Adipocyte (in vitro differentiated cells): ENCODE results near the gene WBP4.
"Not testable (repeated sequence)": the region's sequence is repeated elsewhere in the genome, so short reads cannot be mapped to it uniquely, and the experiment has no call there.

Source experiments
- DNase-seq: peaks from one replicate; pipeline ENCODE4 v3.0.0-alpha.2; 2015; ENCODE audit warnings: low read depth
- H3K27me3 ChIP-seq: replicated peaks from 2 replicates; pipeline ENCODE4 v1.7.0; 2013; ENCODE audit warnings: mild to moderate bottlenecking, low read length, moderate library complexity; ENCODE audit not compliant: control insufficient read depth, insufficient read depth
- H3K36me3 ChIP-seq: 2 replicates; pipeline ENCODE4 v1.7.0; 2013; ENCODE audit warnings: low read length, mild to moderate bottlenecking, moderate library complexity; ENCODE audit not compliant: control insufficient read depth, insufficient read depth, severe bottlenecking
- H3K4me1 ChIP-seq: 2 replicates; pipeline ENCODE4 v1.7.0; 2013; ENCODE audit warnings: mild to moderate bottlenecking, low read length, moderate library complexity; ENCODE audit not compliant: control insufficient read depth, insufficient read depth
- H3K4me3 ChIP-seq: 2 replicates; pipeline ENCODE4 v1.7.0; 2013; ENCODE audit warnings: mild to moderate bottlenecking, low read length, moderate library complexity
- H3K9ac ChIP-seq: 2 replicates; pipeline ENCODE4 v1.7.0; 2013; ENCODE audit warnings: mild to moderate bottlenecking, low read length, moderate library complexity
- H3K9me3 ChIP-seq: 2 replicates; pipeline ENCODE4 v1.7.0; 2013; ENCODE audit warnings: mild to moderate bottlenecking, low read length, moderate library complexity; ENCODE audit not compliant: control insufficient read depth

WBP4 gene

DNA sequence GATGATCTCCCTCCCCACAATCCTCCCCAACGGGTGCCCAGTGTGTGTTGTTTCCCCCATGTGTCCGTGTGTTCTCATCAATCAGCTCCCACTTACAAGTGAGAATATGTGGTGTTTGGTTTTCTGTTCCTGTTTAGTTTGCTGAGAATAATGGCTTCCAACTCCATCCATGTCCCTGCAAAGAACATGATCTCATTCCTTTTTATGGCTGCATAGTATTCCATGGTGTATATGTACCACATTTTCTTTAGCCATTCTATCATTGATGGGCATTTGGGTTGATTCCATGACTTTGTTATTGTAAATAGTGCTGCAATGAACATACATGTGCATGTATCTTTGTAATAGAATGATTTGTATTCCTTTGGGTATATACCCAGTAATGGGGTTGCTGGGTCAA, 34.4 kb downstream of the WBP4 start:
- not testable (repeated sequence) for H3K4me3 ChIP-seq, H3K9ac ChIP-seq, H3K4me1 ChIP-seq, H3K36me3 ChIP-seq, H3K27me3 ChIP-seq, DNase-seq, H3K9me3 ChIP-seq

DNA sequence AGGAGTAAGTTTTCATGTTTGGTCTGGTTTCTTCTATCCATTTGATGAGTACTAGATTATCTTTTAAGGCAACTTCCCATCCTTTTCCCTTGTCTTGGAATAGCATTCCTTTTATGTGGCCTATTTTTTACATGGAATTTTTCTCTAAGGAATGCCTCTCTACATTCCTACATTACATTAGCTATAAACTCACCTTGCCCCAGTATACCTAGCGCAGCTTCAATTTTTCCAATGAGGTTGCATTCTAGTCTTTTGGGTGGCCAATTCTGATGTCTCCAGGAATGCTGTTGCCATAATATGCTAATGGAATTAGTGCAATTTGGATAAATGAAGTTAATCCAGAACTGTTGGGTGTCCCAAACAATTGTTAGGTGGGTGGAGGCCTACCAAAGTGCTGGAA, 37.5 kb downstream of the WBP4 start:
- no peak overlapping the region for H3K4me3 ChIP-seq
- no peak for DNase-seq
- no peaks in the 10 kb centered on the region for H3K4me1 ChIP-seq
- no peak overlapping the region for H3K9ac ChIP-seq
- no peaks in the 10 kb centered on the region for H3K9me3 ChIP-seq
- H3K27me3 ChIP-seq, result no peaks in the 10 kb centered on the region
- H3K36me3 ChIP-seq, result no peaks in the 10 kb centered on the region

DNA sequence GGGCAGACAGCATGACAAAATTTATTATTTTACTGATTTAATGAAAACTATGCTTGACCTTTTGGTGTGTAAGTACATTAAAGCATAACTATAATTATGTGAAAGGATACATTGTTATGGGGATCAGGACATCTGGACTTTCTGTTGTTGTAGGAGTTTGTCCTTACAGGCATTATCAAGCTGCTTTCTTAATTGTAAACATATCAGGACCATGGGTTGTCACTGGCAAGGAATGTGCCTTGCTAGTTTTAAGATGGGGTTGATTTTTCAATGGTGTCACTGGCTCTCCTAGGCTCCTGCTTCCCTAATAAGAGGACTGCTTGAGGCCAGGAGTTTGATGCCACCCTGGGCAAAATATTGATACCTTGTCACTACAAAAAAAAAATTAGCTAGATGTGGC, 38.7 kb downstream of the WBP4 start:
- no peaks in the 10 kb centered on the region for H3K36me3 ChIP-seq
- H3K9ac ChIP-seq, result no peak overlapping the region
- no peaks in the 10 kb centered on the region for H3K27me3 ChIP-seq
- H3K4me3 ChIP-seq, result no peak overlapping the region
- no peaks in the 10 kb centered on the region for H3K9me3 ChIP-seq
- DNase-seq, result peak; percentile 16
- H3K4me1 ChIP-seq, result no peaks in the 10 kb centered on the region

DNA sequence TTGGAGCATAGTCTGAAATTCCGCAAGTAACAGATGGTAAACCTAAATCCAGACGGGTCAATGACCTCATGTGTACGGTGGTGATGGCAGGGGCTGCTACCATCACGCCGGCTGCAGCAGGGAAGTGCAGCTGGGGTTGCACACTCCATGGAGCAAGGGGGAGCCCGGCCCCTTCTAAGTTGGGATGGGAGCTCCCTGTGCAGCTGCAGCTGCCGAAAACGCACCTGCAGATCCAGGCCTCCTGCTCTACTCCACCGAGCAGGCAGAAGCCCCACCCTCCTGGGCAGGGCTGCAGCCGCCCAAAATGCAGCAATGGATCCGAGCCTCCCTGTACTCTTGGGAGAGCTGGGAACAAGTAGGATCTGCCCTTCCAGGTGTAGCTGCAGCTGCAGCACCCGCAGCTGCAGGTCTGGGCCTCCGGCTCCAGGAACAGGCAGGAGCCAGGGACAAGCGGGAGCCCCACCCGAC, 45.8 kb downstream of the WBP4 start:
- Histone ChIP-seq H3K36me3 (no peaks in the 10 kb centered on the region), H3K9me3 (no peaks in the 10 kb centered on the region), H3K4me3 (no peak overlapping the region), H3K9ac (no peak overlapping the region), H3K27me3 (no peaks in the 10 kb centered on the region), H3K4me1 (peaks cover 2% of the 10 kb centered on the region)
- no peak for DNase-seq

DNA sequence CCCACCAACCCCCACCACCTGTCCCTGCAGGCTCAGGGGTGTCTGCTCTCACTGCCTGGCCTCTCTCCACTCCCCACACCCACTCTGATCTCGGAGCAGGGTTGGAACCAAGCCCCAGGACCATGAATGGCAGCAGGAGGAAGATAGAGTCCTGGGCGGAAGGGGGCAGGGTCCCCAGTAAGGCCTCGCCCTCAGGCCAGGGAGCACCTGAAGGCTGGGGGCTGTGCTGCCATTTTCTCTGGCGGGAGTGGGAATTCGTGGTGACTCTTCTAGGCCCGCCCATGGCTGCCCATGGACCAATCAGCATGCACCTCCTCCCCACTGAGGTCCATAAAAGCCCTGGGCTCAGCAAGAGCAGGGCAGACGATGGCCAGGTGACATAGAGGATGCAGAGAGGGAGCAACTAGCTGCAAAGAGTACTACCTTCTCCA, 46.3 kb downstream of the WBP4 start:
- H3K36me3 ChIP-seq, result no peaks in the 10 kb centered on the region
- no peaks in the 10 kb centered on the region for H3K9me3 ChIP-seq
- H3K4me1 ChIP-seq, result peaks cover 2% of the 10 kb centered on the region
- H3K27me3 ChIP-seq, result no peaks in the 10 kb centered on the region
- DNase-seq, result no peak
- no peak overlapping the region for H3K4me3 ChIP-seq
- H3K9ac ChIP-seq, result no peak overlapping the region

DNA sequence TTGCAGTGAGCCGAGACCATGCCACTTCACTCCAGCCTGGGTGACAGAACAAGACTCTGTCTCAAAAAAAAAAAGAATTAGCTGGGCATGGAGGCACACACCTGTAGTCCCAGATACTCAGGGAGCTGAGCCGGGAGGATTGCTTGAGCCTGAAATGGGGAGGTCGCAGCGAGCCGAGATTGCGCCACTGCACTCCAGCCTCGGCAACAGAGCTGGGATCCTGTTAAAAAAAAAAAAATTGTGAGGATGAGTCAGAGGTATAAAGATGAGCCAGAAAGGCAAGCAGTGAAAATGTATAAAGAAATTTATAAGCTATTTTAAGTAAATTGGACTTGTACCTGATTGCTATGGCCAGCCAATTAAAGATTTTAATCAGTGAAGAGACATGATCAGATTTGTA, 50.1 kb downstream of the WBP4 start:
- Histone ChIP-seq H3K4me1 (peaks cover 2% of the 10 kb centered on the region), H3K4me3 (no peak overlapping the region), H3K36me3 (no peaks in the 10 kb centered on the region), H3K27me3 (no peaks in the 10 kb centered on the region), H3K9me3 (no peaks in the 10 kb centered on the region), H3K9ac (no peak overlapping the region)
- DNase-seq, result peak; percentile 8

DNA sequence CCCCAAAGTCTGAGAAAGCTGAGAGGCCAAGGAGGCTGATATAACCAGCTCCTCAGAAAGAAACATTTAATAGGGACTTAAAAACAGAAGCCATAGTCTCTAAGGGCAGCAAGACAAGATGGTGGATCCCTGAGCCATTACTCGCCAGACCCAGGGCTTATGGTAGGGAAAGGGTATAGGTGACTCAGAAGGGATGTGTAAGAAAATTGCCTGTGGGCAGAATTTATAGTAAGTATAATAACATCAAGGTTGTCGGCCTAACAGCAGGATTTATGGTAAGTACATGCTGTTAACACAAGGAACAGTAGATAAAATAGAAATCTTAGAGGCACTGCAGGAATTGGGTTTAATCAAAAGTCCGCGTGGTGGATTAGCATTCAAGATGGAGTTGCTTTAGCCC, 56.6 kb downstream of the WBP4 start:
- Histone ChIP-seq H3K9ac (no peak overlapping the region), H3K9me3 (no peaks in the 10 kb centered on the region), H3K4me1 (no peaks in the 10 kb centered on the region), H3K27me3 (no peaks in the 10 kb centered on the region), H3K36me3 (no peaks in the 10 kb centered on the region), H3K4me3 (no peak overlapping the region)
- DNase-seq, result no peak

DNA sequence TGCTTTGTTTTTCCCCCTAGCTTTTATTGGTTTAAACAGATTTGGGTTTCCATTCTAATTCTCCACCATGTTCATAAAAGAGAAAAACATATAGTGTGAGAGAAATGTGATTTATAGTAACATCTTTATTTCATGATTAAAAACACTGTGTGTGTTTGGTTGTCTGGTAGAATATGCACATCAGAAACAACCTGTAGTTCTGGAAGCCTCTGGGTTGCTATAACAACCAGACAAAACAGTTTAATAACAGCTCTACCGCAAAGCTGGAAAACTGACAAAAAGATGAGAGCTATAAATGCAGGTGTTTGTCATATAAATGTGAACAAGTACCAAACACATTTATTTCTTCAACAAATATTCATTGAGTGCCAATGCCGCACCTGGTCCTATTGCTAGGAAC, 61.5 kb downstream of the WBP4 start:
- no peaks in the 10 kb centered on the region for H3K9me3 ChIP-seq
- DNase-seq, result no peak
- H3K4me3 ChIP-seq, result no peak overlapping the region
- H3K9ac ChIP-seq, result no peak overlapping the region
- no peaks in the 10 kb centered on the region for H3K36me3 ChIP-seq
- no peaks in the 10 kb centered on the region for H3K27me3 ChIP-seq
- peaks cover 4% of the 10 kb centered on the region for H3K4me1 ChIP-seq

DNA sequence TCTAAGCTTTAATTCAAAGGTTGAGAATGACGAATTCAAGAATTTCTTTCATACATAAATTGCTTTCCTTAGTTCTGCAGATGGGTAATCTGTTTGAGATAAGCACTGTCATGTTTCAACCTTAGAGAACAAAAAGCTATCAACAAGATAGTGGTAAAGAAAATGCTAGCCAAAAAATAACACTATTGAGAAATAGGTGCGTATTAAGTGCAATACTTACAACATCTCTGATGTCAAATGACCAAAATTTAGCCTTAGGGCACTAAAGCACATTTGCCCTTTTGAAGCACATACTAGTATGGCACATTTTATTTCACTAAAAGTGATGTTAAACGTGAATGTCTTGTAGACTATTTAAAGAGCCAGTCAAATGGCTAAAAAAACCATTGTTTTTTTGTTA, 66.4 kb downstream of the WBP4 start:
- H3K36me3 ChIP-seq, result no peaks in the 10 kb centered on the region
- peak; percentile 43 for DNase-seq
- H3K4me3 ChIP-seq, result no peak overlapping the region

DNA sequence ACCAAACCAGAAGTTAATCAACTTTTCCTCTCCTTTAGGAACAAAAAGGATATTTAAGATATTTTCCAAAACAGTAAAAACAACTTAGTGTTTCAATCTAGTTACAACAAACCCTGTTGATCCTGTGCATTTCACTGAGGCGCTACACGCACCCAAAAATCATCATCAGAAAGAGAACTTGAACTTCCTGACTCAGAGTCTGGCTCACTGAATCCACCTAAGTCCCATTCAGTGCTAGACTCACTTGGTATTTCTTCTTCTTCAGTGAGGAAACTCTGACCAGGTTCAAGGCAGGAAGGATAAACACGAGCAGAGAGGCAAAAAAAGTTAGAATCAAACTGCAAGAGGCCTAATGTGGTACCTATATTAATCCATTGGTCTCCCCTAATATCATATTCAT, 69.0 kb downstream of the WBP4 start:
- peaks cover 47% of the 10 kb centered on the region for H3K4me1 ChIP-seq
- H3K36me3 ChIP-seq, result no peaks in the 10 kb centered on the region
- DNase-seq, result peak; percentile 15
- no peak overlapping the region for H3K9ac ChIP-seq
- H3K9me3 ChIP-seq, result no peaks in the 10 kb centered on the region
- H3K27me3 ChIP-seq, result no peaks in the 10 kb centered on the region
- peak overlapping the region; percentile 69 for H3K4me3 ChIP-seq

More for the DNA sequence above, 66.4 kb downstream of the WBP4 start:
- no peaks in the 10 kb centered on the region for H3K9me3 ChIP-seq
- no peaks in the 10 kb centered on the region for H3K27me3 ChIP-seq
- H3K9ac ChIP-seq, result no peak overlapping the region
- peaks cover 41% of the 10 kb centered on the region for H3K4me1 ChIP-seq

DNA sequence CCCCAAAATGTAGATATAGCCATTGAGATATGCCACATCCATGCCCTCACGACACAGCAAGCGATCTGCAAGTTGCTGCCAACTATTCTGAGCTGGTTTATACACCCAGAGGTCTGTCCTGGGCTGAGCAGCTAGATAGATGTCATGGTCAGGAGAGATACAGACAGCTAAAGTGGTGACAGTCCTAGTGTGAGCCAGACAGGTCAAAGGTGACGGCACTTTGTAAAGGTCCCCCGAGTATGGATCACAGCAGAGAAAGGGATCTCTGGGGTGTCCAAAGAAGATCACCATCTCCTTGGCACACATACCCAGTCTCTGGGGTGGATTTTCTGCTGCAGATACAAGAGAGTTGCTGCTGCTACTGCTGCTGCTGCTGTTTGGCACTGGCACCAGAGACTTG, 69.9 kb downstream of the WBP4 start:
- peak overlapping the region; percentile 69 for H3K4me3 ChIP-seq
- DNase-seq, H3K9me3 ChIP-seq, H3K27me3 ChIP-seq, H3K9ac ChIP-seq, H3K36me3 ChIP-seq: not testable (repeated sequence)
- H3K4me1 ChIP-seq, result peaks cover 47% of the 10 kb centered on the region

DNA sequence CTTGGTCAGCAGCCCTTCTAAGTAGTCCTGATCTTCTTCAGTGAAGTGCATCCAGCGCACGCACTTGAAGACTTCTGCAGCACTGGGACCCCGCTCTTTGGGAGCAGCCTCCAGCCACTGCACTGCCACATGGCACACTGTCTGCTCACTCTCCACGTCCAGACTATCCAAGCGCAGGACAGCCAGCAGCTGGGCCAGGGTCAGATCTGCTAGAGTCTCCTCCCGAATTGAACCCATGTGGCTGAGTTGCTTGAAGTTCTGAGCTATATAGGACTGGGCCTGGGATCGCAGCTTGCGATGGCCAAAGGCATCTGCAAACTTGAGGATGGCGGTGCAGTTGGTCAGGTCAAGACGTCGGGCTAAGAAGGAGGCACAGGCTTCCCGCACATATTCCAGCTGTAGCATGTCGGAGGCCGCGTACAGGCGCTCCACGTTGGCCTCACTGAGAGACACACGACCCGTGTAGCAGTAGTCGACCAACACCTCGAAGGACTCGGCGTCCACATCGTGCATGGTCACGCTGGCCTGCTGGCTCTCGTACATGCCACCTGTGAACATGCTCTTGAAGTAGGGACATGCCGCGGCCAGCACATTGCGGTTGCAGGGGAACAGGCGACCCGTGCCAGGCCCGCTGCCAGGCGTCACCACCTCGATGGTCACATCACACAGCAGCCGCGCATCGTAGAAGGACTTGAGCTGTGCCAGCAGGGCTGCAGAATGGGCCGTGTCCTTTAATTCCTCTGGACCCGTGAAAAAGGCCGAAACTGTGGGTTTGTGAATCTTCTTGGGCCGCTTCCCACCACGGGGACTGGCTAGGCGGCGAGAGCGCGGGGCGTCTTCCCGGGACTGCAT, 70.6 kb downstream of the WBP4 start:
- not testable (repeated sequence) for H3K36me3 ChIP-seq, DNase-seq, H3K27me3 ChIP-seq, H3K9me3 ChIP-seq
- Histone ChIP-seq H3K9ac (peak overlapping the region; percentile 88), H3K4me3 (peak overlapping the region; percentile 89), H3K4me1 (peaks cover 47% of the 10 kb centered on the region)
